Peyer's patch (tissue), 4 donors: Measurements from ENCODE around the gene CST6.

ENCODE experiments used
- POLR2A ChIP-seq, 2 donors: fragments of 450-650 bp; IDR thresholded peaks; one replicate each; pipeline ENCODE4 v1.5.1; 2017; ENCODE audit warnings: antibody characterized with exemption in 2 of 2, mild to moderate bottlenecking in 2 of 2, moderate library complexity in 2 of 2
- TF ChIP-seq, protein P1 (sequence below), 6 experiments: fragments of 450-650 bp in 4 of 6; fragments of 200-600 bp in 2 of 6; sonication (generic) in 1 of 6; IDR thresholded peaks; one replicate each; pipeline ENCODE4 v1.5.1; 2017 to 2019; ENCODE audit warnings: antibody characterized with exemption in 6 of 6, mild to moderate bottlenecking in 3 of 6, moderate library complexity in 1 of 6

DNA sequence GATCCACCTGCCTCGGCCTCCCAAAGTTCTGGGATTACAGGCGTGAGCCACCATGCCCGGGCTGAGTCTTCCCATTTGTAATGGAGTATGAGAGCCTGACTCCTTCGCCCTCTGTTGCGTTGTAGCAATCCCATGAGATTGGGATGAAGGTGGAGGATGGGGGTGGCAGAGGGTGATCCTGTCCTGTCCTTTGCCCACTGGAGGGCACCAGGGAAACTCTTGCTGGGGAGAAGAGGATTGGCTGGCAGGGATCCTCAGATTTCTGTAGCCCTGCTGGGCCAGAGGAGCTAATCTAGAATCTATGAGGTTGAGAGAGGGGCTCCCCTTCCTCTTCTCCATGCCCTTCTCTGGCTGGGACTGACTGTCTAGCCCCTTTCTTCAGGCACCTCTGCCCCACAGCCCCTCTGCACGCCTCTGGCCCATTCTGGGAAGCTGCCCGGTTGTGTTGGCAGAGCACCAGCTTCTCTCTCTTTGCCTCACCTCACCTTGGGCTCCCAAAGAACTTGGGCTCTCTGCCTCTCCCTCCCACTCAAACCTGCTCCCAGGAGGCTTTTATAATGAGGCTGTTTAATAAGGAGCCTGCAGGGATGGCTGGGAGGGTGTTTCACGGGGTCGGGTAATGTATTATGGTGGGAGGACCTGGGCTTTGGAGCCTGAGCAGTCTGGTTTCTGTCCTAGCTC is 24.0 kb downstream of the CST6 start:
- TF ChIP-seq, protein P1, sequence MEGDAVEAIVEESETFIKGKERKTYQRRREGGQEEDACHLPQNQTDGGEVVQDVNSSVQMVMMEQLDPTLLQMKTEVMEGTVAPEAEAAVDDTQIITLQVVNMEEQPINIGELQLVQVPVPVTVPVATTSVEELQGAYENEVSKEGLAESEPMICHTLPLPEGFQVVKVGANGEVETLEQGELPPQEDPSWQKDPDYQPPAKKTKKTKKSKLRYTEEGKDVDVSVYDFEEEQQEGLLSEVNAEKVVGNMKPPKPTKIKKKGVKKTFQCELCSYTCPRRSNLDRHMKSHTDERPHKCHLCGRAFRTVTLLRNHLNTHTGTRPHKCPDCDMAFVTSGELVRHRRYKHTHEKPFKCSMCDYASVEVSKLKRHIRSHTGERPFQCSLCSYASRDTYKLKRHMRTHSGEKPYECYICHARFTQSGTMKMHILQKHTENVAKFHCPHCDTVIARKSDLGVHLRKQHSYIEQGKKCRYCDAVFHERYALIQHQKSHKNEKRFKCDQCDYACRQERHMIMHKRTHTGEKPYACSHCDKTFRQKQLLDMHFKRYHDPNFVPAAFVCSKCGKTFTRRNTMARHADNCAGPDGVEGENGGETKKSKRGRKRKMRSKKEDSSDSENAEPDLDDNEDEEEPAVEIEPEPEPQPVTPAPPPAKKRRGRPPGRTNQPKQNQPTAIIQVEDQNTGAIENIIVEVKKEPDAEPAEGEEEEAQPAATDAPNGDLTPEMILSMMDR (IDR thresholded peaks at IDR 0.05): no peak
- TF ChIP-seq POLR2A (IDR thresholded peaks at IDR 0.05): no peak
